HG03135 (cell line): Measurements from ENCODE around the gene LRTM1.

Source experiments
- ATAC-seq: cut with Tn5 transposase; IDR thresholded peaks from one replicate; pipeline ENCODE4 v1.9.1; 2021; ENCODE audit warnings: mild to moderate bottlenecking, moderate library complexity; ENCODE audit not compliant: unreplicated experiment

Gene LRTM1

GRCh38 chr3:54928046-54928770 lies at the start of gene LRTM1:
Gene LRTM1, minus strand, starts transcription at chr3:54928059. Its CDS starts 148 bp downstream, at chr3:54927911.
- no peak for ATAC-seq

- ATAC-seq, result no peak
These were observed 49.6 kb upstream of the LRTM1 start for GRCh38 chr3:54977439-54977838.

- no peak for ATAC-seq
These were observed 43.0 kb upstream of the LRTM1 start for GRCh38 chr3:54970895-54971294.

- no peak for ATAC-seq
These were observed 41.8 kb upstream of the LRTM1 start for GRCh38 chr3:54969652-54970051.

GRCh38 chr3:54968546-54969172 lies 40.8 kb upstream of the LRTM1 start:
- no peak for ATAC-seq

- no peak for ATAC-seq
These were observed 39.9 kb upstream of the LRTM1 start for GRCh38 chr3:54967731-54968161.

- ATAC-seq, result no peak
These were observed 39.1 kb upstream of the LRTM1 start for GRCh38 chr3:54966979-54967378.

GRCh38 chr3:54965746-54966145 lies 37.9 kb upstream of the LRTM1 start:
- ATAC-seq, result no peak

GRCh38 chr3:54964081-54964480 lies 36.2 kb upstream of the LRTM1 start:
- ATAC-seq, result no peak

GRCh38 chr3:54963641-54964040 lies 35.8 kb upstream of the LRTM1 start:
- no peak for ATAC-seq

GRCh38 chr3:54962200-54962599 lies 34.3 kb upstream of the LRTM1 start:
- no peak for ATAC-seq

GRCh38 chr3:54960701-54961100 lies 32.8 kb upstream of the LRTM1 start:
- no peak for ATAC-seq

GRCh38 chr3:54960082-54960481 lies 32.2 kb upstream of the LRTM1 start:
- ATAC-seq, result no peak

GRCh38 chr3:54957711-54958110 lies 29.9 kb upstream of the LRTM1 start:
- ATAC-seq, result no peak

- ATAC-seq, result no peak
These were observed 28.1 kb upstream of the LRTM1 start for GRCh38 chr3:54955941-54956340.

GRCh38 chr3:54955496-54955895 lies 27.6 kb upstream of the LRTM1 start:
- no peak for ATAC-seq

- no peak for ATAC-seq
These were observed 26.7 kb upstream of the LRTM1 start for GRCh38 chr3:54954521-54954920.

GRCh38 chr3:54954022-54954421 lies 26.2 kb upstream of the LRTM1 start:
- ATAC-seq, result no peak

- no peak for ATAC-seq
These were observed 23.5 kb upstream of the LRTM1 start for GRCh38 chr3:54951405-54951804.

- no peak for ATAC-seq
These were observed 22.6 kb upstream of the LRTM1 start for GRCh38 chr3:54950391-54951003.

- no peak for ATAC-seq
These were observed 21.7 kb upstream of the LRTM1 start for GRCh38 chr3:54949491-54950044.
